Stomach (tissue), 9 donors: ENCODE data around the gene TMEM121B. TPM values are rescaled to one million over a fixed set of nuclear protein-coding genes. Genes with fewer than 3 reads are reported as not detected.
A peak's percentile ranks its signal among the peaks of the same experiment; 100 is the strongest.

Experiments
- DNase-seq, 2 donors: peaks; one replicate each; pipeline versions ENCODE4 v3.0.0 to v3.0.0-alpha.2; 2013 to 2019
- H3K27ac ChIP-seq, 5 donors: fragments of 200-600 bp in 4 of 5; sonication (generic) in 4 of 5; one replicate each; pipeline ENCODE4 v1.5.1; 2013 to 2019; ENCODE audit warnings: mild to moderate bottlenecking in 1 of 5, moderate library complexity in 1 of 5
- H3K27me3 ChIP-seq, 3 donors: fragments of 200-600 bp; sonication (generic); one replicate each; pipeline ENCODE4 v1.5.1; 2017 to 2019; ENCODE audit warnings: mixed run types in 1 of 3
- H3K36me3 ChIP-seq, 4 donors: fragments of 200-600 bp; sonication (generic); 1 replicate in 3 of 4; 2 replicates in 1 of 4; pipeline ENCODE4 v1.5.1; 2016 to 2019
- H3K4me1 ChIP-seq, 4 donors: fragments of 200-600 bp; sonication (generic); one replicate each; pipeline ENCODE4 v1.5.1; 2016 to 2019
- H3K4me3 ChIP-seq, 4 donors: fragments of 200-600 bp; sonication (generic) in 3 of 4; one replicate each; pipeline ENCODE4 v1.5.1; 2016 to 2019; ENCODE audit warnings: mild to moderate bottlenecking in 1 of 4
- H3K9me3 ChIP-seq, 4 donors: fragments of 200-600 bp; sonication (generic); one replicate each; pipeline ENCODE4 v1.5.1; 2016 to 2019
- EP300 ChIP-seq: sonication (generic); formaldehyde crosslinking; IDR thresholded peaks from one replicate; pipeline ENCODE4 v1.6.1; 2017; ENCODE audit warnings: antibody characterized with exemption
- POLR2A ChIP-seq, 4 donors: fragments of 450-650 bp; IDR thresholded peaks; one replicate each; pipeline ENCODE4 v1.6.1; 2016; ENCODE audit warnings: antibody characterized with exemption in 4 of 4, control low read depth in 2 of 4, mild to moderate bottlenecking in 1 of 4, moderate library complexity in 1 of 4
- POLR2AphosphoS5 ChIP-seq, 3 donors: sonication (generic); formaldehyde crosslinking; IDR thresholded peaks; one replicate each; pipeline ENCODE4 v1.6.1; 2016; ENCODE audit warnings: antibody characterized with exemption in 3 of 3
- WGBS, 5 donors: extraction: QIAGEN DNeasy Blood & Tissue Kit in 3 of 5; methylation state at CpG; one replicate each; pipeline versions ENCODE4 v1.1.5 to v1.1.7; 2013 to 2018; 5-methylcytosine and 5-hydroxymethylcytosine counted together
- intact Hi-C: fragments of 100-400 bp; cut with DNase I; formaldehyde crosslinking; loops from one replicate; pipeline ENCODE4 v1.15.1; 2023; ENCODE audit warnings: low total_unique reads
- polyA plus RNA-seq, 3 donors: library from polyadenylated mRNA; stranded (reverse); fragments of 200-250 nt; gene quantifications; one replicate each; pipeline ENCODE4 v1.2.3, GENCODE V29; 2013
- total RNA-seq, 5 donors: library from RNA; depleted of rRNA; stranded (reverse); fragments of >200 nt; gene quantifications; one replicate each; pipeline versions ENCODE4 v1.1.0 to v1.2.3, GENCODE V29; 2014 to 2016
- TF ChIP-seq, protein P1 (sequence below), 7 experiments: fragments of 450-650 bp in 4 of 7; fragments of 200-600 bp in 3 of 7; sonication (generic) in 3 of 7; IDR thresholded peaks; one replicate each; pipeline ENCODE4 v1.5.1; 2016 to 2019; ENCODE audit warnings: antibody characterized with exemption in 7 of 7, control low read depth in 2 of 7, mild to moderate bottlenecking in 1 of 7
- donor health status: healthy with polysubstance abuse.
- donor health status: Bipolar disorder and iron deficiency.
- donor health status: healthy.

TMEM121B gene
- total and polyA plus RNA-seq, 8 donors, result 0.08 to 0.45 (median 0.25) TPM; not detected in 4

DNA sequence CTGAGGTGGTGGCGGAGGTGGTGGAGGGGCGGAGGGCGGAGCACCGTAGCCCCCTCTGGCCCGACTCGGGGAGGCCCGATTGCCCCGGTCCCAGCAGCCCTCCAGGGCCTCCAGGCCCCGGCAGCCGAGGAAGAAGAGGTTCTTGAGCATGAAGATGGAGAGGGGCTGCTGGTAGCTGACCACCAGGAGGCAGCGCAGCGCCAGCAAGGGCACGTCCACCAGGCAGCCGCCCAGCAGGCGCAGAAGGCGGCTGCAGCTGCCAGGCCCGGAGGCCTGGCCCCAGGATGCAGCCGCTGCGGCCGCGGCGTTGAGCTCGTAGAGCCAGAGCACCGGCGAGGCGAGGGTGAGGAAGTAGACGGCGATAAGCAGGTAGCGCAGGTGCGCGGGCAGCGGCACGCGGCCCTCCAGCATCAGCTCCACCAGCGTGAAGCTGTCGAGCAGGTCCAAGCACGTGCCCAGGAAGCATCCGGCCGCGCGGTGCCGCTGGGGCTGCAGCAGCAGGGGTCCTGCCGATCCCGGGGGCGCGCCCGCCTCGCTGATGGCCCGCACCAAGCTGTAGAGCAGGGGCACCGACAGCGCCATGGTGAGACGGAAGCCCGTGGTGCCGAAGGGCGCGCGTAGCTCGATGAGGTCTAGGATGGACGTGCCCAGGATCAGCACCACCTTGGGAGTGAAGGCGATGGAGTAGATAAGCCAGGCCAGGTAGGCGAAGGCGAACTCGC, 1.5 kb downstream of the TMEM121B start:
- 28 to 42% (median 31%) methylated on average over 36 to 63 of the region's 63 CpGs for WGBS, 5 donors
- intact Hi-C loops, result no loop called here
- Histone ChIP-seq H3K4me1 (peaks cover 12 to 39% (median 20%) of the 10 kb centered on the region in 4 donors), H3K27me3 (peaks cover 4 to 63% (median 35%) of the 10 kb centered on the region in 3 donors), H3K4me3 (peak overlapping the region in 1 of 4 donors; percentile 89), H3K36me3 (no peaks in the 10 kb centered on the region), H3K9me3 (peaks cover 0 to 4% (median 0%) of the 10 kb centered on the region in 4 donors), H3K27ac (no peak overlapping the region)
- peak in 1 of 2 donors; percentile 47 for DNase-seq
- no peak for TF ChIP-seq EP300
- TF ChIP-seq, protein P1, sequence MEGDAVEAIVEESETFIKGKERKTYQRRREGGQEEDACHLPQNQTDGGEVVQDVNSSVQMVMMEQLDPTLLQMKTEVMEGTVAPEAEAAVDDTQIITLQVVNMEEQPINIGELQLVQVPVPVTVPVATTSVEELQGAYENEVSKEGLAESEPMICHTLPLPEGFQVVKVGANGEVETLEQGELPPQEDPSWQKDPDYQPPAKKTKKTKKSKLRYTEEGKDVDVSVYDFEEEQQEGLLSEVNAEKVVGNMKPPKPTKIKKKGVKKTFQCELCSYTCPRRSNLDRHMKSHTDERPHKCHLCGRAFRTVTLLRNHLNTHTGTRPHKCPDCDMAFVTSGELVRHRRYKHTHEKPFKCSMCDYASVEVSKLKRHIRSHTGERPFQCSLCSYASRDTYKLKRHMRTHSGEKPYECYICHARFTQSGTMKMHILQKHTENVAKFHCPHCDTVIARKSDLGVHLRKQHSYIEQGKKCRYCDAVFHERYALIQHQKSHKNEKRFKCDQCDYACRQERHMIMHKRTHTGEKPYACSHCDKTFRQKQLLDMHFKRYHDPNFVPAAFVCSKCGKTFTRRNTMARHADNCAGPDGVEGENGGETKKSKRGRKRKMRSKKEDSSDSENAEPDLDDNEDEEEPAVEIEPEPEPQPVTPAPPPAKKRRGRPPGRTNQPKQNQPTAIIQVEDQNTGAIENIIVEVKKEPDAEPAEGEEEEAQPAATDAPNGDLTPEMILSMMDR (IDR thresholded peaks at IDR 0.05), result peak in 1 of 7 experiments; percentile 16

DNA sequence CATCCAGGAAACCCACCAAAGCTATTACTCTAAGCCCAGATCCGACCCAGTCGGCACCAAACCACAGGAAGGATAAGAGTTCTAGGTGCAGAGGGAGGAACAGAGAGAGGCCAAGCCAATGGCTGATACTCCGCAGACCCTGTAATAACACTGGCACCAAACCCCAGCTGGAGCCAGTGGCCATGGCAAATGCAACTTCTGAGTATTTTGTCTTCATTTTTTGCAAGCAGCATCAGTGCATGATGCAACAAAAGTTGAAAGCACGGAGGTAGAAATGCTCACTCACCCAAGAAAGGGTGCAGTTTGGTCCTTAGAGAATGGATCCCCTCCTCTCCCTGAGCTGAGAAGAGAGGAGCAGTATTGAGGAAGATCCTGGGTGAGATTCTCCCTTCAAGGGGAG, 2.8 kb downstream of the TMEM121B start:
- Histone ChIP-seq H3K27me3 (peaks cover 4 to 54% (median 35%) of the 10 kb centered on the region in 3 donors), H3K9me3 (peaks cover 0 to 4% (median 0%) of the 10 kb centered on the region in 4 donors), H3K36me3 (no peaks in the 10 kb centered on the region), H3K27ac (peak overlapping the region in 1 of 5 donors; percentile 36), H3K4me1 (peaks cover 12 to 49% (median 20%) of the 10 kb centered on the region in 4 donors), H3K4me3 (no peak overlapping the region)
- no peak for DNase-seq
- WGBS, 5 donors, result 68 to 85% (median 80%) methylated on average over 4 of the region's 4 CpGs
- TF ChIP-seq POLR2AphosphoS5 (IDR thresholded peaks at IDR 0.05), result no peak
- TF ChIP-seq EP300, result no peak
- TF ChIP-seq, protein P1 (IDR thresholded peaks at IDR 0.05), result no peak
- no peak for TF ChIP-seq POLR2A (IDR thresholded peaks at IDR 0.05)
- intact Hi-C loops, result no loop called here

DNA sequence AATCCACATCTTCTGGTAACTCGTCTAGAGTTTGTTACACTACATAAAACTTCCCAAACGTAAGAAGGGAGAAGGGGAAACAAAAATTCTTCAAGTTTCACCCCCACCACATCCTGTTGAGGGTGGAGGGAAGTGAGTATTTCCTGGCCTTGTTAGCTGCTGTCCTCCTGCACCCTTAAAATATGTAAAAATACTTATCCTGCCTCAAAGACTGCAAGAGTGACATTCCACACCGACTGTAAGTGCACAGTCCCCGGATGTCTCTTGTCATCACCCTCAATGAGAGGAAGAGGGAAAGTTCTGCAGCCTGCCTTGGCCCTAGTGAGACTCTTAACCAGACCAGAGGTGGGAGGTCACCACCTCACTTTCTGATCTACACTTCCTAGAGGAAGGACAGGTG, 3.3 kb downstream of the TMEM121B start:
- H3K36me3 ChIP-seq, result no peaks in the 10 kb centered on the region
- H3K4me1 ChIP-seq, result peaks cover 12 to 49% (median 20%) of the 10 kb centered on the region in 4 donors
- WGBS, 5 donors, result 34 to 59% (median 51%) methylated on average over 4 of the region's 4 CpGs
- peaks cover 4 to 50% (median 35%) of the 10 kb centered on the region in 3 donors for H3K27me3 ChIP-seq
- H3K4me3 ChIP-seq, result no peak overlapping the region
- no peak for DNase-seq
- intact Hi-C loops, result no loop called here
- no peak for TF ChIP-seq POLR2A (IDR thresholded peaks at IDR 0.05)
- no peak for TF ChIP-seq POLR2AphosphoS5 (IDR thresholded peaks at IDR 0.05)
- no peak for TF ChIP-seq EP300
- TF ChIP-seq, protein P1 (IDR thresholded peaks at IDR 0.05), result no peak
- H3K9me3 ChIP-seq, result peaks cover 0 to 4% (median 0%) of the 10 kb centered on the region in 4 donors
- peak overlapping the region in 1 of 5 donors; percentile 36 for H3K27ac ChIP-seq

DNA sequence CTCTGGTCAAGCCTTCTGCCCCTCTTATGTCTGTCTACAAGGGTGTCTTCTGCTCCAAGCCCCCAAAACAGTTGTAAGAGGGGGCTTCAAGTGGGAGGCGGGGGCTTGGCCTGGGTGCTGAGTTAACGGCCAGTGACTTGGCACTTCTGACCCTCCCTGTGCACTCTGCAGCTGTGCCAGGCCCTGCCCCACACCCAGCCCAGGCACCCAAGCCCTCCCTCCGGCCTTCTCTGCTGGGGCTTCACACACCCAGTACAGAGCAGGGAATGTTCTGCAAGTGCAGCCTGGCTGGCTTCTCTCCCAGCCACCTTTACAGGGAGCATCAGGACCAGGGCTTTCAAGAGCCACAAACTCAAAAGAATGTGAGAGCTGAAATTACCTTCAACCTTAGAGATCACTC, 3.8 kb downstream of the TMEM121B start:
- TF ChIP-seq EP300 (no peak), POLR2AphosphoS5 (IDR thresholded peaks at IDR 0.05) (no peak), POLR2A (IDR thresholded peaks at IDR 0.05) (no peak)
- TF ChIP-seq, protein P1 (IDR thresholded peaks at IDR 0.05), result no peak
- intact Hi-C loops, result no loop called here
- no peak for DNase-seq
- Histone ChIP-seq H3K9me3 (peaks cover 0 to 4% (median 0%) of the 10 kb centered on the region in 4 donors), H3K27me3 (peaks cover 4 to 45% (median 31%) of the 10 kb centered on the region in 3 donors), H3K4me3 (no peak overlapping the region), H3K27ac (peak overlapping the region in 1 of 5 donors; percentile 36), H3K36me3 (no peaks in the 10 kb centered on the region), H3K4me1 (peaks cover 12 to 49% (median 20%) of the 10 kb centered on the region in 4 donors)
- 53 to 70% (median 61%) methylated on average over 3 of the region's 3 CpGs for WGBS, 5 donors
